A549 (cell line): ENCODE data around the gene TMEM231. TPM values are rescaled to one million over a fixed set of nuclear protein-coding genes. Genes with fewer than 3 reads are reported as not detected.

Experiments used
- ATAC-seq, 2 experiments: fragments of 200-7000 bp in 1 of 2; fragments of >200 bp in 1 of 2; cut with Nextera tagmentation in 1 of 2; cut with Tn5 transposase in 1 of 2; 3 replicates each; pipeline versions ENCODE4 v1.8.0 to v1.9.1; 2018 to 2020; ENCODE audit warnings: mild to moderate bottlenecking in 1 of 2, moderate library complexity in 1 of 2
- CTCF ChIA-PET: fragments of 300-600 bp; sonication (Branson Sonifier 250); formaldehyde crosslinking; extraction: SDS; loops from one replicate; lab custom pipeline; 2021; ENCODE audit warnings: antibody characterized with exemption, inconsistent platforms; lab: Yijun Ruan, JAX
- POLR2A ChIA-PET: fragments of 350-600 bp; formaldehyde crosslinking; extraction: SDS; loops from one replicate; lab custom pipeline; 2021; ENCODE audit warnings: antibody characterized with exemption, inconsistent platforms; lab: Yijun Ruan, JAX
- DNase-seq, 2 experiments: peaks; one replicate each; pipeline versions ENCODE4 v3.0.0 to v3.0.0-alpha.2; 2011 to 2016; ENCODE audit warnings: low read depth in 1 of 2, low spot score in 1 of 2
- FAIRE-seq: peaks from 2 replicates; lab custom pipeline; 2011; peaks lifted over from hg19 to GRCh38; lab: Jason Lieb, UNC
- H3K27ac ChIP-seq, 2 experiments: fragments of >200 bp; sonication (Bioruptor Twin); formaldehyde crosslinking; 3 replicates each; pipeline ENCODE4 v1.5.1; 2016 to 2017
- H3K4me1 ChIP-seq: fragments of >200 bp; sonication (Bioruptor Twin); formaldehyde crosslinking; 3 replicates; pipeline ENCODE4 v1.6.1; 2016
- H3K4me2 ChIP-seq: fragments of >200 bp; sonication (Bioruptor Twin); formaldehyde crosslinking; 3 replicates; pipeline ENCODE4 v1.6.1; 2016
- H3K4me3 ChIP-seq: fragments of >200 bp; sonication (Bioruptor Twin); formaldehyde crosslinking; 3 replicates; pipeline ENCODE4 v1.5.1; 2016
- H3K9me3 ChIP-seq: fragments of >200 bp; sonication (Bioruptor Twin); formaldehyde crosslinking; 3 replicates; pipeline ENCODE4 v1.6.1; 2016
- BCL3 ChIP-seq: fragments of >200 bp; sonication (Bioruptor Twin); formaldehyde crosslinking; IDR thresholded peaks from 3 replicates; pipeline ENCODE4 v1.6.1; 2016
- CHD2 ChIP-seq: fragments of 150-350 bp; IDR thresholded peaks from 2 replicates; pipeline ENCODE4 v1.6.1; 2014; ENCODE audit warnings: low read length; ENCODE audit not compliant: partially characterized antibody
- E2F6 ChIP-seq: IDR thresholded peaks from 2 replicates; pipeline ENCODE4 v1.6.1; 2012; ENCODE audit warnings: low read depth, borderline replicate concordance
- EHF ChIP-seq: fragments of 250-450 bp; sonication (Bioruptor Pico); IDR thresholded peaks from 2 replicates; pipeline ENCODE4 v1.5.0; 2020; ENCODE audit warnings: mild to moderate bottlenecking
- EHMT2 ChIP-seq: fragments of 200-600 bp; sonication (generic); IDR thresholded peaks from 2 replicates; pipeline ENCODE4 v1.6.1; 2016; ENCODE audit warnings: antibody characterized with exemption, low read depth, mild to moderate bottlenecking, moderate library complexity
- ELK1 ChIP-seq: fragments of 150-350 bp; IDR thresholded peaks from 2 replicates; pipeline ENCODE4 v1.6.1; 2014; ENCODE audit warnings: low read depth, mild to moderate bottlenecking, low read length
- EP300 ChIP-seq, 2 experiments: fragments of >200 bp; sonication (Bioruptor Twin); formaldehyde crosslinking; IDR thresholded peaks; 2 replicates in 1 of 2; 3 replicates in 1 of 2; pipeline ENCODE4 v1.6.1; 2016 to 2017
- ESRRA ChIP-seq: fragments of 150-350 bp; IDR thresholded peaks from 2 replicates; pipeline ENCODE4 v1.6.1; 2014; ENCODE audit warnings: mild to moderate bottlenecking, low read length, borderline replicate concordance
- FOXS1 ChIP-seq: fragments of 250-450 bp; sonication (Bioruptor Pico); IDR thresholded peaks from 2 replicates; pipeline ENCODE4 v1.5.0; 2020; ENCODE audit warnings: mild to moderate bottlenecking, moderate library complexity
- GATA3 ChIP-seq: IDR thresholded peaks from 2 replicates; pipeline ENCODE4 v1.6.1; 2012; ENCODE audit warnings: borderline replicate concordance
- HDAC2 ChIP-seq: fragments of 200-600 bp; sonication (generic); IDR thresholded peaks from 2 replicates; pipeline ENCODE4 v1.6.1; 2016
- HEYL ChIP-seq: fragments of 250-450 bp; sonication (Bioruptor Pico); IDR thresholded peaks from 2 replicates; pipeline ENCODE4 v1.8.0; 2021; ENCODE audit warnings: mild to moderate bottlenecking, moderate library complexity
- HOXA7 ChIP-seq: fragments of 250-450 bp; sonication (Bioruptor Pico); IDR thresholded peaks from 2 replicates; pipeline ENCODE4 v1.5.0; 2020; ENCODE audit warnings: mild to moderate bottlenecking, moderate library complexity
- MAFK ChIP-seq: fragments of 450-650 bp; IDR thresholded peaks from 2 replicates; pipeline ENCODE4 v1.6.1; 2014; ENCODE audit not compliant: partially characterized antibody
- MAX ChIP-seq: IDR thresholded peaks from 2 replicates; pipeline ENCODE4 v1.6.1; 2012
- MYC ChIP-seq: IDR thresholded peaks from 2 replicates; pipeline ENCODE4 v1.6.1; 2012; ENCODE audit warnings: mild to moderate bottlenecking, inconsistent platforms, low read length, improper control_type of control experiment, borderline replicate concordance
- RCOR1 ChIP-seq: fragments of 150-350 bp; IDR thresholded peaks from 2 replicates; pipeline ENCODE4 v1.6.1; 2014; ENCODE audit warnings: antibody characterized with exemption, low read length, low read depth
- REST ChIP-seq: fragments of 200-600 bp; sonication (generic); IDR thresholded peaks from 2 replicates; pipeline ENCODE4 v1.6.1; 2016; ENCODE audit warnings: antibody characterized with exemption, mild to moderate bottlenecking, moderate library complexity
- RNF2 ChIP-seq: fragments of 200-600 bp; sonication (generic); IDR thresholded peaks from 2 replicates; pipeline ENCODE4 v1.6.1; 2016; ENCODE audit warnings: low read depth, mild to moderate bottlenecking, antibody characterized with exemption, moderate library complexity, borderline replicate concordance
- SREBF2 ChIP-seq: fragments of 450-650 bp; IDR thresholded peaks from 2 replicates; pipeline ENCODE4 v1.6.1; 2014; ENCODE audit warnings: mild to moderate bottlenecking, moderate library complexity
- TP53 ChIP-seq: fragments of 250-450 bp; sonication (Bioruptor Pico); IDR thresholded peaks from 2 replicates; pipeline ENCODE4 v1.5.0; 2021; ENCODE audit warnings: mild to moderate bottlenecking, moderate library complexity
- USF2 ChIP-seq: fragments of 450-650 bp; IDR thresholded peaks from 2 replicates; pipeline ENCODE4 v1.6.1; 2014; ENCODE audit warnings: antibody characterized with exemption
- ZC3H11A ChIP-seq: fragments of 450-650 bp; IDR thresholded peaks from 2 replicates; pipeline ENCODE4 v1.6.1; 2014; ENCODE audit warnings: antibody characterized with exemption, mild to moderate bottlenecking
- WGBS: methylation state at CpG from one replicate; pipeline ENCODE4 v1.1.6; 2017; ENCODE audit errors: missing lambda C conversion rate; 5-methylcytosine and 5-hydroxymethylcytosine counted together
- polyA plus RNA-seq, 4 experiments: library from polyadenylated mRNA; depleted of rRNA in 3 of 4; stranded (reverse); fragments of >200 nt; fragmentation: RNase III in 1 of 4; extraction: RNeasy Plus Mini Kit Qiagen cat#74134 plus additional on column Dnase treatment in 1 of 4; gene quantifications; 2 replicates in 3 of 4; 3 replicates in 1 of 4; pipeline ENCODE4 v1.2.3, GENCODE V29; 2011 to 2017

TMEM231 gene
- polyA plus RNA-seq, 2 of the 4 experiments (the other 2 are of a cell fraction) = 5.3 to 11.4 TPM

GRCh38 chr16:75497558-75497957 lies 58.5 kb downstream of the TMEM231 start:
- DNase-seq (no peak), ATAC-seq (no peak), FAIRE-seq (no peak)
- POLR2A ChIA-PET = no interaction called here
- Histone ChIP-seq H3K4me1 (peaks cover 3% of the 10 kb centered on the region; the same call in 1 of the 3 replicates), H3K4me3 (no peak overlapping the region), H3K4me2 (no peak overlapping the region), H3K27ac (no peak overlapping the region), H3K9me3 (no peaks in the 10 kb centered on the region)
- CTCF ChIA-PET = interaction anchor here (0.7 to 5.4 kb wide), 7 partner anchors 8 to 32 kb away, joined by 3 to 41 read pairs (median 8); no protein-coding TSS in a partner anchor
- WGBS = 69% methylated on average over 4 of the region's 4 CpGs
- no peak for TF ChIP-seq ELK1
- TF ChIP-seq MYC = no peak
- TF ChIP-seq MAX = no peak
- no peak for TF ChIP-seq FOXS1
- TF ChIP-seq USF2 = no peak
- TF ChIP-seq GATA3 = no peak
- TF ChIP-seq MAFK = no peak
- TF ChIP-seq TP53 (CRISPR knock-in tag) = no peak
- no peak for TF ChIP-seq EHF (CRISPR knock-in tag)
- TF ChIP-seq SREBF2 = no peak
- TF ChIP-seq CHD2 = no peak
- no peak for TF ChIP-seq REST
- no peak for TF ChIP-seq EP300 (IDR thresholded peaks at IDR 0.05)
- TF ChIP-seq HEYL (CRISPR knock-in tag) = no peak
- TF ChIP-seq BCL3 = no peak
- TF ChIP-seq RCOR1 = no peak
- TF ChIP-seq ESRRA = no peak
- no peak for TF ChIP-seq E2F6

- FAIRE-seq = no peak
Measured at GRCh38 chr16:75495076-75495674, 60.9 kb downstream of the TMEM231 start, which contains the start of gene CHST6. TSS of gene CHST6 (minus strand) at chr16:75495441. CDS start at chr16:75479828, 15,613 bp downstream.

More at GRCh38 chr16:75495076-75495674, 60.9 kb downstream of the TMEM231 start, which contains the start of gene CHST6:
- 46% methylated on average over 11 of the region's 43 CpGs for WGBS
- peak within 1 kb of the TSS; percentile 44 for H3K4me3 ChIP-seq
- no peaks in the 10 kb centered on the region for H3K9me3 ChIP-seq
- H3K27ac ChIP-seq = peak within 1 kb of the TSS; percentile 60 to 83; a peak in 5 of 6 replicates
- CTCF ChIA-PET = interaction anchor here (0.7 to 5.4 kb wide), 9 partner anchors 9 to 296 kb away, joined by 3 to 41 read pairs (median 5); no protein-coding TSS in a partner anchor
- POLR2A ChIA-PET = interaction anchor here (0.8 to 1.6 kb wide), 3 partner anchors 8 to 62 kb away, joined by 3 to 4 read pairs (median 3); partner anchors contain the start of gene CFDP1
- ATAC-seq = peak; percentile 47 to 82; a peak in 4 of 6 replicates
- peak in 1 of 2 experiments; percentile 17 for DNase-seq
- TF ChIP-seq ESRRA (no peak), RNF2 (no peak), MAFK (no peak), ELK1 (no peak), HOXA7 (CRISPR knock-in tag) (no peak), ZC3H11A (no peak), HEYL (CRISPR knock-in tag) (no peak), HDAC2 (no peak), EHMT2 (no peak)
- TF ChIP-seq, all 56 proteins: peak for 0
- Histone ChIP-seq H3K4me2 (peak within 1 kb of the TSS; percentile 94), H3K4me1 (0 out of 3 replicates have a peak, but pooled peaks cover 3% of the 10 kb centered on the region)
